Caco-2 (cell line): ENCODE measurements around the gene TCHH. TPM values are rescaled to one million over a fixed set of nuclear protein-coding genes. Genes with fewer than 3 reads are reported as not detected.
A peak's percentile ranks its signal among the peaks of the same experiment; 100 is the strongest.

Source experiments
- BruUV-seq: library from RNA; stranded (reverse); fragments of 400-500 nt; replicated peaks from 2 replicates; lab custom pipeline; 2021; lab: Mats Ljungman, UMichigan
- CTCF ChIA-PET: fragments of 300-600 bp; sonication (Branson Sonifier 250); formaldehyde crosslinking; loops from one replicate; lab custom pipeline; 2022; ENCODE audit warnings: antibody characterized with exemption; lab: Charles Lee
- POLR2A ChIA-PET: fragments of 300-600 bp; sonication (Branson Sonifier 250); formaldehyde crosslinking; loops from one replicate; lab custom pipeline; 2022; ENCODE audit warnings: antibody characterized with exemption; lab: Charles Lee
- DNase-seq, 2 experiments: peaks; one replicate each; pipeline versions ENCODE4 v3.0.0 to v3.0.0-alpha.2; 2020 to 2022
- H3K27me3 ChIP-seq: replicated peaks from 2 replicates; pipeline ENCODE4 v1.6.0; 2011; ENCODE audit warnings: low read length; ENCODE audit not compliant: control insufficient read depth, insufficient read depth
- H3K36me3 ChIP-seq: 2 replicates; pipeline ENCODE4 v1.5.1; 2011; ENCODE audit warnings: low read length; ENCODE audit not compliant: control insufficient read depth, insufficient read depth
- H3K4me1 ChIP-seq: fragments of 250-450 bp; sonication (Bioruptor Pico); 2 replicates; pipeline ENCODE4 v1.5.1; 2020; ENCODE audit warnings: mild to moderate bottlenecking
- H3K4me3 ChIP-seq: 2 replicates; pipeline ENCODE4 v1.5.1; 2011; ENCODE audit warnings: low read depth, mild to moderate bottlenecking, control low read depth, low read length
- H3K9me3 ChIP-seq: fragments of 250-450 bp; sonication (Bioruptor Pico); 2 replicates; pipeline ENCODE4 v1.5.1; 2020; ENCODE audit warnings: mild to moderate bottlenecking, moderate library complexity
- H3K27ac Mint-ChIP-seq: one replicate; pipeline ENCODE4 v1.8.0; 2022; ENCODE audit warnings: mixed read lengths; ENCODE audit not compliant: unreplicated experiment
- H3K27me3 Mint-ChIP-seq: one replicate; pipeline ENCODE4 v1.8.0; 2022; ENCODE audit warnings: mixed read lengths; ENCODE audit not compliant: insufficient read depth, unreplicated experiment
- H3K36me3 Mint-ChIP-seq: one replicate; pipeline ENCODE4 v1.8.0; 2022; ENCODE audit warnings: mild to moderate bottlenecking, mixed read lengths; ENCODE audit not compliant: insufficient read depth, unreplicated experiment
- H3K4me1 Mint-ChIP-seq: one replicate; pipeline ENCODE4 v1.8.0; 2022; ENCODE audit warnings: low read depth, mixed read lengths; ENCODE audit not compliant: unreplicated experiment
- H3K4me3 Mint-ChIP-seq: one replicate; pipeline ENCODE4 v1.8.0; 2022; ENCODE audit warnings: mild to moderate bottlenecking, moderate library complexity, mixed read lengths; ENCODE audit not compliant: unreplicated experiment
- H3K9me3 Mint-ChIP-seq: one replicate; pipeline ENCODE4 v1.8.0; 2022; ENCODE audit warnings: mixed read lengths; ENCODE audit not compliant: unreplicated experiment
- CTCF ChIP-seq, 2 experiments: fragments of 200-600 bp in 1 of 2; IDR thresholded peaks; 1 replicate in 1 of 2; 2 replicates in 1 of 2; pipeline versions ENCODE4 v1.5.1 to v1.8.0; 2011 to 2022; ENCODE audit warnings: antibody characterized with exemption in 1 of 2, control low read depth in 1 of 2, inconsistent platforms in 1 of 2, low read depth in 1 of 2, low read length in 1 of 2, mild to moderate bottlenecking in 1 of 2, moderate library complexity in 1 of 2; ENCODE audit not compliant: insufficient read depth in 1 of 2, severe bottlenecking in 1 of 2, unreplicated experiment in 1 of 2
- intact Hi-C: fragments of 100-400 bp; cut with micrococcal nuclease; formaldehyde crosslinking; loops from one replicate; pipeline ENCODE4 v1.10.0; 2022; ENCODE audit not compliant: unreplicated experiment
- total RNA-seq: library from RNA; stranded (reverse); gene quantifications from 2 replicates; pipeline ENCODE4 v1.2.3, GENCODE V29; 2022

Gene TCHH
- total RNA-seq, 1 experiment from 2014 or later, result 0.54 TPM

- DNase-seq, result peak in 1 of 2 experiments; percentile 6
- H3K36me3 Mint-ChIP-seq, result peaks cover 10% of the 10 kb centered on the region
- CTCF ChIA-PET, result interaction anchor here (0.5 to 1.2 kb wide), 3 partner anchors 11 to 82 kb away, joined by 3 read pairs; no protein-coding TSS in a partner anchor
- H3K4me3 Mint-ChIP-seq, result no peak overlapping the region
- H3K36me3 ChIP-seq, result no peaks in the 10 kb centered on the region
- H3K4me3 ChIP-seq, result peak overlapping the region; percentile 42
- intact Hi-C loops, result no loop called here
- H3K4me1 ChIP-seq, result no peaks in the 10 kb centered on the region
- no peak for TF ChIP-seq CTCF (IDR thresholded peaks at IDR 0.05; ENCODE audit: insufficient read depth in 1 of 2, low read depth in 1 of 2, low read length in 1 of 2, severe bottlenecking in 1 of 2, unreplicated experiment in 1 of 2)
- BruUV-seq, result no TSS peak
- no peaks in the 10 kb centered on the region for H3K9me3 ChIP-seq
- peaks cover 9% of the 10 kb centered on the region for H3K27me3 ChIP-seq
- H3K4me1 Mint-ChIP-seq, result peaks cover 10% of the 10 kb centered on the region
- no peaks in the 10 kb centered on the region for H3K9me3 Mint-ChIP-seq
- H3K27ac Mint-ChIP-seq, result no peak overlapping the region
- POLR2A ChIA-PET, result no interaction called here
- peaks cover 8% of the 10 kb centered on the region for H3K27me3 Mint-ChIP-seq
Observed at GRCh38 chr1:152109998-152110294, 5.3 kb downstream of the TCHH start.

GRCh38 chr1:152109231-152109997 lies 5.8 kb downstream of the TCHH start:
- H3K4me3 ChIP-seq, result peak overlapping the region; percentile 42
- peaks cover 6% of the 10 kb centered on the region for H3K27me3 Mint-ChIP-seq
- peaks cover 10% of the 10 kb centered on the region for H3K36me3 Mint-ChIP-seq
- H3K9me3 Mint-ChIP-seq, result no peaks in the 10 kb centered on the region
- DNase-seq, result peak; percentile 38 to 42
- peaks cover 8% of the 10 kb centered on the region for H3K27me3 ChIP-seq
- POLR2A ChIA-PET, result no interaction called here
- no peak overlapping the region for H3K27ac Mint-ChIP-seq
- CTCF ChIA-PET, result no interaction called here
- intact Hi-C loops, result no loop called here
- no peaks in the 10 kb centered on the region for H3K9me3 ChIP-seq
- no peaks in the 10 kb centered on the region for H3K4me1 ChIP-seq
- no peak overlapping the region for H3K4me3 Mint-ChIP-seq
- no peaks in the 10 kb centered on the region for H3K36me3 ChIP-seq
- BruUV-seq, result no TSS peak
- no peak for TF ChIP-seq CTCF (IDR thresholded peaks at IDR 0.05; ENCODE audit: insufficient read depth in 1 of 2, low read depth in 1 of 2, low read length in 1 of 2, severe bottlenecking in 1 of 2, unreplicated experiment in 1 of 2)
- peaks cover 10% of the 10 kb centered on the region for H3K4me1 Mint-ChIP-seq

- peaks cover 10% of the 10 kb centered on the region for H3K4me1 Mint-ChIP-seq
- H3K4me3 ChIP-seq, result peak overlapping the region; percentile 42
- H3K27me3 ChIP-seq, result peaks cover 8% of the 10 kb centered on the region
- POLR2A ChIA-PET, result no interaction called here
- no TSS peak for BruUV-seq
- no peak overlapping the region for H3K4me3 Mint-ChIP-seq
- H3K36me3 ChIP-seq, result no peaks in the 10 kb centered on the region
- H3K9me3 Mint-ChIP-seq, result no peaks in the 10 kb centered on the region
- no peaks in the 10 kb centered on the region for H3K4me1 ChIP-seq
- intact Hi-C loops, result no loop called here
- no peaks in the 10 kb centered on the region for H3K9me3 ChIP-seq
- CTCF ChIA-PET, result interaction anchor here (0.9 kb wide), 1 partner anchor 8 kb away, joined by 6 read pairs; no protein-coding TSS in a partner anchor
- no peak overlapping the region for H3K27ac Mint-ChIP-seq
- H3K36me3 Mint-ChIP-seq, result peaks cover 10% of the 10 kb centered on the region
- DNase-seq, result peak in 1 of 2 experiments; percentile 12
- peaks cover 6% of the 10 kb centered on the region for H3K27me3 Mint-ChIP-seq
- TF ChIP-seq CTCF (IDR thresholded peaks at IDR 0.05; ENCODE audit: insufficient read depth in 1 of 2, low read depth in 1 of 2, low read length in 1 of 2, severe bottlenecking in 1 of 2, unreplicated experiment in 1 of 2), result no peak
Observed at GRCh38 chr1:152108882-152109222, 6.4 kb downstream of the TCHH start.
